Ishikawa (cell line): ENCODE data around the gene SAXO1.

Source experiments
- EP300 ChIP-seq: IDR thresholded peaks from 2 replicates; pipeline ENCODE4 v1.6.1; 2012; ENCODE audit warnings: borderline replicate concordance
- USF1 ChIP-seq: IDR thresholded peaks from 2 replicates; pipeline ENCODE4 v1.6.1; 2012

- TF ChIP-seq USF1: no peak
- TF ChIP-seq EP300: no peak
These were observed 122.1 kb downstream of the SAXO1 start for GRCh38 chr9:18910916-18911315.
